Germinal center (tissue), 1 donor: ENCODE measurements around the gene EVI5L.

ENCODE experiments used
- DNase-seq: peaks from one replicate; pipeline ENCODE4 v3.0.0; 2012; ENCODE audit warnings: mixed read lengths, low spot score

EVI5L gene

GRCh38 chr19:7912697-7913564, 82.9 kb downstream of the EVI5L start:
- no peak for DNase-seq

- DNase-seq = no peak
Observed at GRCh38 chr19:7913652-7914051, 83.6 kb downstream of the EVI5L start.

GRCh38 chr19:7914099-7914498, 84.1 kb downstream of the EVI5L start:
- DNase-seq = no peak
